Left forelimb (tissue), 1 donor: ENCODE results near the gene MAGI1.
"Not testable (repeated sequence)": the region's sequence is repeated elsewhere in the genome, so short reads cannot be mapped to it uniquely, and the experiment has no call there.

ENCODE experiments used
- DNase-seq: peaks from one replicate; pipeline ENCODE4 v3.0.0-alpha.2; 2018; ENCODE audit warnings: low spot score

Gene MAGI1

DNA sequence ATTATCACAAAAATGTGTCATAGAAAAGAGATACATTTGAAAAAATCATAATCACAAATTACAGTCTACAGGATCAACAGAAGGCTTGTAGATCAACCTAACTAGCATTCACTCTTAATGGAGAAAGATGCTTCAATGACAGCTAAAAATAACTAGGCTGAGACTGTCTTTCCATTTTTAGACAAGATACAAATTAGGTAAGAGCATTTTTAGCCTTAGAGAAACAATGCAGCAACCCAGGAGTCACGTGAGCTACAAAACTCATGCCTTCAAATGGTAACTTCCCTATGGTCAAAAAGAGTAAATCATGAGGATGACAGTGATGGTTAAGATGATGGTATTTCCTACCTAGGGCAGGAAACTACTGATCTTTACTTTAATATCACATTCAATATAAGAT, 415.4 kb downstream of the MAGI1 start:
- no peak for DNase-seq

DNA sequence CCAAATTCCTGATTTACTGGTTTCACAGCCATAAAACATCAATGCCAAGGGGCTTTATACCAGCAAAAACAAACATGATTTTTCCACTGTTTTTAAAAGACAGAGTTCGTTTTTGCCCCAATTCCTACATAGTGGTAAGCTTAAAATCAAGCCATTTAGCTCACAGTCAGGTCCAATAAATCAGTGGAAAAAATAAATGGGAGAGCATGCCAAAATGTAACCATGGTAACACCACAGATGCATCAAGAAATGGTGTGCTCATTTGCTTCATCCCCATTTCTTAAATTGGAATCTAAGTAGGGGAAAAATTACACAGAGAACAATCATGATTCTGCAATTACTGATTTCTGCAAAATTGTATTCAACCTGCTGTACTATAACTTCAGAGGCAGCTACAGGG, 418.8 kb downstream of the MAGI1 start:
- DNase-seq = no peak

DNA sequence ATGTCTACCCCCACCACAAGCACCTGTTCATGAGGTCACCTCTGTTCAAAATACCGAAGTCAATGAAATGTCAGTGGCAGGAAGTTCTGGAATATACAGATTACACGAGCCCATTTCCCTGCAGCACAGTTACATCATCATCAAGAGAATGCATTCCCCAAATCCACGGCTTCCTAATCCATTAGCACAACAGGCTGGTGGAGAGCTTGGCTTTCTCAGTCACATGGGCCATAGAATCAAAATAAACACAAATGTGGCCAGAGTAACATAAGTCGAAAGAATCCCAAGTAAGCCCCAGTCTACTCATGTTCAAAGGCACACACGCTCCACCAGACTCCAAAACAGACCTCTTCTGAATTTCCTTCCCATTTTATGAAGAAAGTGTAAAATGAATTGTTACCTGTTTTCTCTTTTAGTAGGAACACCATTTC, 419.3 kb downstream of the MAGI1 start:
- no peak for DNase-seq

DNA sequence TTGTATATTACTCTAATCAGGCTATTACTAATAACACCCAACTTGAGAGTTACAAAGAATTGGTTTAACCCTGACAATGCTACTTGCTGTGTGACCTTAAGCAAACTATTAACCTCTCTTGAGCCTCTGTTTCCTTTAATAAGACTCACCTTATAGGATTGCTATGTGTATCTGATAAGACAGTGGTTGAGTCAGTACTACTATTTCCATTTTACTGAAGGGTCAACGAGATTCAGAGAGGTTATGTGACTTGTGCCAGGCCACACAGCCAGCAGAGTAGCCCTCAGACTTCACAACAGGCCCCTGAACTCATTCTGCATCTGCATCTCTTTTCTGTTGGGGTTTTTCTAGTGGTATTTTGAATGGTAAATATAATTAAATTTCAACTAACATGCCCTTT, 420.1 kb downstream of the MAGI1 start:
- no peak for DNase-seq

DNA sequence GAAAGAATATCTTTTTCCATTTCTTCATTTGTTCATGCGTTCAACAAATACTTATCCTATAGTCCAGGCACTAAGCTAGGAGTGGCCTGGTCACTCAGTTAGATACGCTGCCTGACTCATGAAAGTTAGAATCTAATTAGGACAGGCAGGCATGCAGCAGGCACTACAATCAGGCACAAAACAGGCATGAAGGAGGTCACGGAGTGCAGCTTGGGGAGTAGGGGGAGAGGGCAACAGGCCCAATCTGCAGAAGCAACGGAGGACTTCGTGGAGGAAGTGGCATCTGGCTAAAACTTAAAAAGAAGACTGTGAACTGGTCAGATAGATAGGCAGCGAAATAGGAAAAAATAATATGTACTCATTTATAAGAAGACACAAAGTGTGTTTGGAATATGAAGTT, 420.9 kb downstream of the MAGI1 start:
- no peak for DNase-seq

DNA sequence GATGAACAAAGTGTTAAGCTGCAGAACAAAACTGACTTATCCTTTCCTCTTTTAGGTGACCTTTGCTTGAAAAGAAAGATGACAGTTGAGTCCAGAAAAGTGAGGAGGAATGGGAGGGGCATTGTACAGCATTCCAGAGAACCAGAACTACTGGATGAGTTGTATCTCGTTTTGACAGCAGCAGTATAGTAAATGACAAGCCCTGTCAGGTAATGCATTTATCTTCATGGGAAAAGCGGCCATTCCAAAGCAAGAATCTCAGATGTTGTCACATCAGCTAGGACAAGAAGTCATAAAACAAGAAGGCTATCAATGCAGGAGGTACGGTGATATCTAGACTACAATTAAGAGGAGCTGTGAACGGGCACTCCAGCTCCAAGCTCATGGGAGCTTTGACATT, 421.5 kb downstream of the MAGI1 start:
- DNase-seq = no peak

DNA sequence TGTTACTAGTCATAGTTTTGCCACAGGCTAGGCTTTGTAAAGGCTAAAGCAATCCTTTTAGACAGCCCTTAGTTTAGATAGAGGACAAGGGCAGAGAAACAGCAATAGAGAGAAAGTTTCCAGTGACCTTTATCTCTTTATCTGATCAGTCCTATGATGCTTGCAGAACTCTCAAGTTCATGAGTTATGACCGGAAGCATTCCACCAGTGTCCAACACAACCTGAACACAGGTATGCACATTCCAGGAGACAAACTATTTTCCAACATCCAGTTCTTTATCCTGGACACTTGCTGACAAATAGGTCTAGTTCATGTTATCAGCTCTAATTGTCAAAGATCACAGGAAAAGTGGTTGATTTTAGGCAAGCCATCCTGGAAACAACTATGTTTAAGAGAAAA, 422.2 kb downstream of the MAGI1 start:
- no peak for DNase-seq

DNA sequence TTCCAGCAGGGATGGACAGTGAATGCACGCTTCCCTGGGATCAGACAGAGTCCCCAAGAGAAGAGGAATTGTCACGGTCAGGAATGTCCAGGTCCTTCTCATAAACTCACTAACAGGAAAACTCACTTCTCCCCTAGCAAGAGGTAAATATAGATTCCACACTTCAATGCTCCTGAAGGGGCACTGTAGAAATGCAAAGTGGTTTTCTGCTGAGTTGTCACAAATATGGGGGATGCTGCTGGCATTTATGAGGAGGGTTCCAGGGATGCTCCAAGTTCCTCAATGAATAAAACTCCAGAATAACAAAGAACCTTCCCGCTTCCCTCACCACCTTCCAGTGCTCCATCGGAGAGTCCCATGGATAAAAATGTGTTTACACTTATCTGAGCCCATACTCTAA, 423.4 kb downstream of the MAGI1 start:
- DNase-seq = no peak

DNA sequence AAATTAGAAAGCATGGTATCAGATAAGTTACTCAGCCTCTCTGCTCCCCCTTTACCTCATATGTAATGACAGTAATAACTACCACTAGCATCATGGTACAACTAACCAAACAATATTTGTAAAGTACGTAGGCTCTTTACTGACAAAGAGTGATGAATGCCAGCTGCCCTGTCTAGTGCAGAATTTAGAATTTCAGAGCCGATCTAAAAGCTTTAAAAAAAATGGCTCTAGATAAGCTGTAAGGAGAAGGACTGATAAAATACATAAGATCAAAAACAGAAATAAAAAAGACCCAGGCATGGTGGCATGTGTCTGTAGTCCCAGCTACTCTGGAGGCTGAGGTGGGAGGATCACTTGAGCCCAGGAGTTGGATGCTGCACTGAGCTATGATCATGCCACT, 424.1 kb downstream of the MAGI1 start:
- DNase-seq = no peak

DNA sequence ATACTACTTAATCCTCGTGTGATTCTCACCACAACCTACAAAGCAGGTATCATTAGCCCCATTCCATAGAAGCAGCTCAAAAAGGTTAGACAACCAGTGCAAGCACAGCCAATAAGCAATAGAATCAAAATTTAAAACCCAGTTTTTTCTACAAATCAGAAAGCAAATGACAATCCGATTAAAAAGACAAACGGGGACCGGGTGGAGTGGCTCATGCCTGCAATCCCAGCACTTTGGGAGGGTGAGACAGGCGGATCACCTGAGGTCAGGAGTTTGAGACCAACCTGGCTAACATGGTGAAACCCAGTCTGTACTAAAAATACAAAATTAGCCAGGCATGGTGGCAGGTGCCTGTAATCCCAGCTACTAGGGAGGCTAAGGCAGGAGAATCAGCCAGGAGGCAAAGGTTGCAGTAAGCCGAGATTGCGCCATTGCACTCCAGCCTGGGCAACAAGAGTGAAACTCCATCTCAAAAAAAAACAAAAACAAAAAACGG, 430.7 kb downstream of the MAGI1 start:
- not testable (repeated sequence) for DNase-seq

DNA sequence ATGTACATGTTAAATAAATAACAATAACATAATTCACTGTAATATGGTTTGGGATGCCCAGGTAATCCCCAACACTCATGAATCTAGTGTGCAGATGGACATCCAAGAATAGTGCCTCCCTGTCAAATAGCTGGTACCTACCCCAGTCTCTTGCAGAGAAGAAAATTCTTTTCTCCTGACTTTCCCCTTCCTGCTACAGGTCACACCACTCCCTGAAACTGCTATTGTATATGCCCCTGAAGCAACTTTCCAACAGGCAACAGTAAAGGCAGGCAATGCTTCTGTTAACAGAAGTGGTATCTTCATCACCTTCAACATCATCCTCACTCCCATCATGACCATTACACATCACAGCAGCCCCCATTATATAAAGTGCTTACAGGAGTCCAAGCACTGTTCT, 431.6 kb downstream of the MAGI1 start:
- no peak for DNase-seq

DNA sequence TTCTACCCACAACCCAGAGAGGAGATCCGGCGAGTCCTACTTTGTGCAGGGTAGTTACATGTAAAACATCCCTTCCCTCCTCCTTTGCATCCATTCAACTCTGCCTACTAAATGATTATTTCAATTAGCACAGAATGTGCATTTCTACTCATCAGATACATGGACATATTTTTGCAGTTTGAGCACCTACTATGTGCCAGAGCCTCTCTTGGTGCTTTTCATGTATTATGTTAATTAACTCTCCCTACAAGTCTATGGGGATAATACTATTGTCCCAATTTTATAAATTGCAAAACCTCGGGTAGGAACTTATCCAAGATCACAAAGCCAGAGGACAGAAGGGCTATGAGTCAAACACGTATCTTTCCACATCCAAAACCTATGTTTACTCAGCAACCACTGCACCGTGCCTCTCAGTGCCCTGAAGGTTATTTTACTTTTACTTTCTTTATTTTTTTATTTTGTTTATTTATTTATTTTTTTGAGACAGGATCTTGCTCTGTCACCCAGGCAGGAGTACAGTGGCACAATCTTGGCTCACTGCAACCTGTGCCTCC, 432.8 kb downstream of the MAGI1 start:
- no peak for DNase-seq

DNA sequence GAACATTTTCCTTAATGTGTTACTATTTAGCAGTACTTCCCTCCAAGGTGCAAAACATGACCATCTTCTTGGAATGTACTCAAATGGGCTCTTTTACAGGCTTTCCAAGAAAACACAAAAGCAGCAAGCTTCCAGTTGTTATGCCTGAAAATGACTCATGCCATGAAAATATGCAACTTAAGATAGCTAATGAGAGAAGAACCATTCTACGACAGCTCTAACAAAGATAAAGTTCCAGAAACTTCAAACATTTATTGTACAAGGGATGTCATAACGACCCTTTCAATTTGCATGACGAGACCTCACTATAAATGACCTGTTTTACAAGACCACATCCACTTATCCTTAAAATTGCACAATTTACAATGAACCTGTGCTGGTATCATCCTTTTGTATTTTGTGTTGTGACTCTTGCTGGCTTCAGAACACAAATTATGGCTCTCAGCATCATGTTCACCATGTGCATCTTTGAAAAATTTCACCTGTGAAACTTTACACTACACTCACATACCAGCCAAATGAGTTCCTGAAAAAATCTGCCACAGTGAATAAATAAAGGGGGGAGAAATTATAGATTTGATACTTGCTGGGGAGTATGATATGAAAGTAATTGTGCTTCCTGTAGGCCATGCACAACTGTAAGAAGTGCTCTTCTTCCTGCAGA, 433.7 kb downstream of the MAGI1 start:
- DNase-seq = no peak

DNA sequence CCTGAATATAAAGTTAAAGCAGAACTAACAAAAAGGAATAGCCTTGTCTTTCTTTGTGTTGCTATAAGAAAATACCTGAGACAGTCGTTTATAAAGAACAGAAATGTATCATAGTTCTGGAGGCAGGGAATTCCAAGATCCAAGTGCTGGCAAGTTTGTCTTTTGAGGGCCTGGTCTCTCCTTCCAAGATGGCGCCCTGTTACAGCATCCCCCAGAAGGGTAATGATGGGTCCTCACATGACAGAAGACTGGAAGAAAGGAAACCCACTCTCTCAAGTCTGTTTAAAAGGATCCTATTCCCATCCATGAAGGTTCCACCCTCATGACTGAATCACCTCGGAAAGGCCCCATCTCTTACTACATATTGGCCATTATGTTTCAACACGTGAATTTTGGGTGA, 435.1 kb downstream of the MAGI1 start:
- DNase-seq = no peak

DNA sequence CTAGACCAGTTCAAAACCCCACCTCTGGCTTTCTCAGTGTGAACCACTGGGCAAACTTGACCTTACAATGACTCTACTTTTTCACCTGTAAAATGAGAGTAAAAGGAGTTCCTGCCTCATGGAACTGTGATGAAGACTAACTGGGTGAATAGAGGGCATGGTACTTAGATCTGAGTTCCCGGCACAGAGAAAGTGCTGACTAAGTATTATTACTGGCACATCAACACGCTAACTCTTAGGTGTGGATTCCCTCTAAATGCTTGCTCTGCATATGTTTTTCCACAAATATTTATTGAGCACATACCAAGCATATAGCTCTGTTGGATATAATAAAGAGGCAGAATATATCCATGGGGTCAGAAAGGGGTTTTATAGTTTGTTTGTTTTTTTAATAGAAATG, 437.8 kb downstream of the MAGI1 start:
- no peak for DNase-seq

DNA sequence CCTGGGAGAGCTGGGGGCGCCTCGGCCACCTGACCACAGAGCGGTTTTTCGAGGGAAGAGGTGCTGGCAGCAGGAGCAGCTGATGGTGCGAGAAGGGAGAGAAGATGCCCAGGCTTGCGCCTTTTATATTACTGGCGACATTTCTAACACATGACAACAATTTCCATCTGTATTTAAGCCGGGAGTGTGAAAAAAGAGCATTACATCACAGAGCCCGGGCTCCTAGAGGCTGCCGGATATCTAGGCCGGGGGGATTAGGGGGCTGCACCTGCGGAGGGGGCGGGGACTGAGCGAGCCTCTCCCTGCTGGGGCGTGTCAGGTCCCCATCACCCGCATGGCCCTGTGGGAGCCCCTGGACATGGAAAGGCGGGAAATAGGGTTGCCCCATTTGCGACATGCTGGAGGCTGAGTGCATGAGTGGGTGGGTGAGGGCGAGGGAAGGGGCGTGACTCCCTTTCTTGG, 440.7 kb downstream of the MAGI1 start:
- no peak for DNase-seq

DNA sequence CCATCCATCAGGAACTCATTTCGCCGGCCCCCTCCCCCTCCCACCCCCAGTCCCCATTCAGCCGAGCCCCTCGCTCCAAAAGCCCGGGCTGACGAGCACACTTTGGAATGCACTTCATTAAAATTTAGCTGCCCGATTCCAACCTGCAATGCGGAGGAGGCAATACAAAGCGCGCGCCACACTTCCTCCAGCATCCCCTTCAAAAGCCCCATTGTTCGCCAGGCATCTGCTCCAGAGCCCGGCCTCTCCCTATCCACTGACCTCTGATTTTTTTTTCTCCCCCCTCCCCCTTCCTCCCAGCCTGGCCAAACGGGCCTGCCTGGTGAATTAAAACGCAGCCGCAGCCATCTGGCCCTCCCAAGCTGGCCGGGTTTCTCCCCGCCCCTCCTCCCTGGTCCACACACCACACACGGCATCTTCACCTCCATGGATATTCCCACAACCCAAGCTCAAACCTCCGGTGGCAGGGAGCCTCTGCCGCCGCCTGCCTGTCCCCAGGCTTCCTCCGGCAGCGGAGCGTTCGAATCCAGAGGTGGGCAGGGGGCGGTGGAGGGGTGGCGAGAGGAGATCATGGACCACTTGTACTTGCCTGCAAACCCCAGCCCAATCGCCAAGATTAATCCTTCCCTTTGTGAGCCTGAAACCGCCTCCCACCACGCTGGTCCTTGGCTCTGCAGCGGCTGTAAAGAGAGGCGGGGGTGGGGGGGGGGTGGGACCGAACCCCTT, 441.3 kb downstream of the MAGI1 start:
- DNase-seq = peak; percentile 70

DNA sequence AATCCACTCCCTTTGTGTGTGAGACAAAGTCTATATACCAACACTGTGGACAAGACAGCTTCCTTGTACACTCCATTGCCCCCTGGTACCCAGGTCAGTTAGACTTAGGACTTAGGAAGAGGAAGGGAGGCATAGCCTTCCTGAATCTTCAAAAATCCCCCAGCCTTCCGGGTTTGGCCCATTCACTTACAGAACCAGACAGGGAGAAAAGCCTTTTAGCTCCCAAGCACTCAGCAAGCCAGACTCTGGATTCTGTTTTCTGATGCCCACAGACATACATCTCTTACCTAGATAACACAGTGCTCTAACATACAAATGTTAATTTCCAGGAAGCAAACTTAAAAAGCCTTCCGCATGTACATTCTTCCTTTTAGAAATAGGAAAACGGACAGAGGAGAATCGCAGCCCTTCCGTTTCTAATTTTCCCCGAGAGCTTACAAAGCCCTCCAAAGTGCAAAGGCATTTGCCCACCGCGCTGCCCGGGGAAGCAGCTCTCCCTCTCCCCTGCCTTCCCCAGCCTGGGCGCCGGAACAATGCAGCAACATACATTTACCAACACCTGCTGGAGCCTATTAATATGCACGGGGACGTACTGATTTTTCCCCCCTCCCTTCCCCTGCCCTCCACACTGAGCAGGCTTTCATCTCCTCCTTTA, 442.0 kb downstream of the MAGI1 start:
- no peak for DNase-seq

DNA sequence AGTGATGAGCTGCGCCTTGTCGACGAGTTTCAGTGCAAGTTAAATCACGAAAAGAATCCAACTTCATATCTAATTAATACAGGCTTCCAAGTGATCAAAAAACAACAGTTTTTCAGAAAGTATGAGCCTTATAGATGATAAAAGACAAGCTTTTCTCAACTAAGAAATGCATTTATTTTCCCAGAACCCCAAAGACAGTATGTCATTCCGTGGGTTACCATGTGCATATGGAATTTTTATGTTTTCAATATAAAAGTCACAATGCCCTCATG, 442.8 kb downstream of the MAGI1 start:
- no peak for DNase-seq

DNA sequence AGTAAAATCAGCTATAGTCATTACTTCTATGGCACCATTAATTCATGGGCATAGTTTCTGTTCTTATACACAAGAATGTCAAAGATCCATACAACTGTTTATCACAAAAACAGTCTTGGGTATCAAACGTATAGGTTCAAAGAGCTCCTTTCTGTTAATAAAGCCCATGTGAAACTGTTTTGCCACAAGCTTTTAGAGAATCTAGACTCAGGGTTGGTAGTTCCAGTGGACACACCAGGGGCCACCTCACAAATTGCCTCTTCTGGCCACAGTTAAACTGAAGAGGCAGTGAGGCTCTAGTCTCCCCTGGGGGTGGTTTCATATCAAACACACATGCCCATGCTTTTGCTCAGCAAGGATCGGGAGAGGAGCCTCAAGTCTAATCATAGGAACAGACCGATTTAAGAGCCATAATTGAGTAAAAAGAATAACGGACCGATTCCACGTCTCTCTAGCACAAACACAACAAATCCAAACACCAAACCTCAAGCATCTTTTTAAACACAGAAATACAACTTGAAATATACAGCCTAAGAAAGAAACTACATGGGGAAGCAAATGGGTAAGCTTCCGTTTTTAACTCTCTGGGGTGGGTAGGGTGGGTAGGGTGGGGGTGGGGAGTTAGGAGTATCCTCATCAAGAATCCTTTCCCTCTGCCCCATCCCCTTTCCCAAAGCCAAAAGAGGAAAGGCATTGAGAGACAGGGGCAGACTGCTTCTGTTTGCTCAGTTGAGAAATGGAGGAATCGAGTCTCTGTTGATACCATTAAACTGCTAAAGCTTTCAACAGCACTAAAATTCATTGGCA, 443.3 kb downstream of the MAGI1 start:
- DNase-seq = no peak

DNA sequence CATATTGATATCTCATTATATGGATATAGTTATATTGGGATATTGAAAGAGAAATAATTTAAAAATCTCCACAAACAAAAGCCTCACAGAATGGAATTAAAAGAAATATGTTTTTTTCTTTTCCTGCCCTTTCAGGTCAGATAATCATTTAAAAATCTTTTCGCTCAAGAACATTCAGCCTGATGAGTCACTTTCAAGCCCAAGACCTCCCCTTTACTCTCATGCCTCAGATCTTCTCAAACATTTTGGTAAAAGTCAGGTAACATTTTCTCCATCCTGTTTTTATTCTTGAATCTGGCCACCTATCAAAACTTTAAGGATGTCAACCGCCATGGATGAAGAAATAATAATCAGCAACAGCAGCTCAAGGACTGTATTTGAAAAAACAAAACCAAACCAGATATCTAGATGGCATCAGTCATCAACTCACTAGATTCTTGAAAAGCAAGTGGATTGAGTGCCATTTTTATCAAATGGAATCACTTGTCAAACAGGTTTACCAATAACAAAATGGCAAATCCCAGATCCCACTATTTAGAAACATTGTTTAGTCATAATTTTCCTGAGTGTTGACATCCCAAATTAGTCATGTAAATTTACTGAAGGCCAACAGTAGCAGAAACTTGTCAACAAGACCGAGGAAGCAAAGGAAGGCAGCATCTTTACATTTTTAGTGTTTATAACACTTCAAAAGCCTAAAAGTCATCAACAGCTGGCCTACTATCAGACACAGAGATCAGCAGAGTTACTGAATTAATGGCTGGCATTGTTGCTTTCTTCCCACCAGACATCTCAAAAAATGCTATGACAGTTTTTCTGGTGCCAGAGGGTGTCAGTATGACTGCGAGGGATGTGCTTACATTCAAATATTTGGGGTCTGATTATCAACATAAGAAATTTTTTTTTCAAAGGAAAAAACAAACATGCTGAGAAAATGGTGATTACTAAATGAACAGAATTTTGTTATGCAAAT, 444.7 kb downstream of the MAGI1 start:
- no peak for DNase-seq
